Activated T-cell treated with anti-CD3 and anti-CD28 coated beads for 4 hours (primary cell): ENCODE measurements around the gene CPNE4.

Experiments used
- DNase-seq: peaks from one replicate; pipeline ENCODE4 v3.0.0-alpha.2; 2020

The CPNE4 gene

GRCh38 chr3:131795390-131796090 lies 239.3 kb downstream of the CPNE4 start:
- no peak for DNase-seq

GRCh38 chr3:131794766-131795388 lies 239.9 kb downstream of the CPNE4 start:
- DNase-seq, result peak; percentile 1

GRCh38 chr3:131793870-131794269 lies 240.9 kb downstream of the CPNE4 start:
- no peak for DNase-seq

- no peak for DNase-seq
Measured at GRCh38 chr3:131789188-131789587, 245.6 kb downstream of the CPNE4 start.

- no peak for DNase-seq
Measured at GRCh38 chr3:131786386-131786785, 248.4 kb downstream of the CPNE4 start.

GRCh38 chr3:131782751-131783150 lies 252.1 kb downstream of the CPNE4 start:
- DNase-seq, result no peak

GRCh38 chr3:131778526-131778925 lies 256.3 kb downstream of the CPNE4 start:
- DNase-seq, result no peak

- DNase-seq, result no peak
Measured at GRCh38 chr3:131775650-131776049, 259.2 kb downstream of the CPNE4 start.

- DNase-seq, result no peak
Measured at GRCh38 chr3:131772269-131773026, 262.4 kb downstream of the CPNE4 start.

- no peak for DNase-seq
Measured at GRCh38 chr3:131762981-131763564, 271.7 kb downstream of the CPNE4 start.

- DNase-seq, result no peak
Measured at GRCh38 chr3:131756405-131756804, 278.4 kb downstream of the CPNE4 start.

- no peak for DNase-seq
Measured at GRCh38 chr3:131755380-131755779, 279.4 kb downstream of the CPNE4 start.

- DNase-seq, result no peak
Measured at GRCh38 chr3:131750256-131750655, 284.6 kb downstream of the CPNE4 start.

GRCh38 chr3:131749826-131750225 lies 285.0 kb downstream of the CPNE4 start:
- no peak for DNase-seq

GRCh38 chr3:131747466-131747865 lies 287.3 kb downstream of the CPNE4 start:
- no peak for DNase-seq

GRCh38 chr3:131744765-131745164 lies 290.0 kb downstream of the CPNE4 start:
- no peak for DNase-seq

- no peak for DNase-seq
Measured at GRCh38 chr3:131743126-131743525, 291.7 kb downstream of the CPNE4 start.

- no peak for DNase-seq
Measured at GRCh38 chr3:131739211-131739610, 295.6 kb downstream of the CPNE4 start.

- DNase-seq, result no peak
Measured at GRCh38 chr3:131738095-131738494, 296.7 kb downstream of the CPNE4 start.

GRCh38 chr3:131735544-131735943 lies 299.3 kb downstream of the CPNE4 start:
- no peak for DNase-seq

- no peak for DNase-seq
Measured at GRCh38 chr3:131735116-131735515, 299.7 kb downstream of the CPNE4 start.

- no peak for DNase-seq
Measured at GRCh38 chr3:131733086-131733841, 301.6 kb downstream of the CPNE4 start.

- DNase-seq, result no peak
Measured at GRCh38 chr3:131731709-131732108, 303.1 kb downstream of the CPNE4 start.
